ENCODE measurements around the gene FAM222B.
"Not testable (repeated sequence)": the region's sequence is repeated elsewhere in the genome, so short reads cannot be mapped to it uniquely, and the experiment has no call there.

The FAM222B gene

DNA sequence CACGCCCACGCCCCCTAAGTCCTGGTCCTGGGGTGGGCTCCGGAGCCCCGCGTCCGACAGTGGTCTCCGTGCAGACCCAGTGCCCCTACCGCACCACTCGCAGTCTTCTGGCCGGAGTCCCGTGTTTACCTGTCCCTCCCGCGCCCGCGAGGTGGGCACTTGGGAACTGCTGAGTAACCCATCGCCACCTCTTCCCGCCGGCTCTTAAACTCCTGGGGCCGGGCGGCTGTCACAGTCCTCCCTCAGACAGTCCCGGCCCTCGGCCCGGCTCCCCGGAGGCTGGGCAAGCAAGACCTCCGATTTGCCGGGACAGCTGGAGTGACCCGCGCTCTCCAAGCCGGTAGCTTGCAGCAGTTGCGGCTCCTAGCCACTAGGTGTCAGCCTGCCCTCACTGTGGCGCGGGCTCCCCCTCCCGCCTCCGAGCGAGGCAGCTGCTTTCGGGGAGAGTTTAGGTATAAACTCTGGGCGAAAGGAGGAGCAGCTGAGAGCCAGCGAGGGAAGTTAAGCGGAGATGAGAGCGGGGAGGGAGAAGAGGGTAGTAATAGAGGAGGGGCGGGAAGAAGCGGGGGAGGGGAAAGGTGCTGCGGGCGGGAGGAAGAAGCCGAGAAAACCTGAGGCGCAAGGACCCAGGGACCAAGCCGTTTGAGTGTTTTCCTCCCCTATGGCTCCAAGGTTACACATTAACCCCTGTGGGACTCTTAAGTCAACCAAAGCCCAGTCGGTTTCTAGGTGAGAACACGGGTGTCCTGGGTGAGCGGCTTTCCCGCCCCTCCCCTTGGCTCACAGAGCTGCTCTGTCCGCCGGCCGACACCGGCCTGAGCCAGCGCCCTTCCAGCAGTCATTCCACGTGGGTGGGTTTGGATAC, 115.7 kb downstream of the FAM222B start:
- peak; percentile 89 for DNase-seq (ENCODE audit: low read depth)

DNA sequence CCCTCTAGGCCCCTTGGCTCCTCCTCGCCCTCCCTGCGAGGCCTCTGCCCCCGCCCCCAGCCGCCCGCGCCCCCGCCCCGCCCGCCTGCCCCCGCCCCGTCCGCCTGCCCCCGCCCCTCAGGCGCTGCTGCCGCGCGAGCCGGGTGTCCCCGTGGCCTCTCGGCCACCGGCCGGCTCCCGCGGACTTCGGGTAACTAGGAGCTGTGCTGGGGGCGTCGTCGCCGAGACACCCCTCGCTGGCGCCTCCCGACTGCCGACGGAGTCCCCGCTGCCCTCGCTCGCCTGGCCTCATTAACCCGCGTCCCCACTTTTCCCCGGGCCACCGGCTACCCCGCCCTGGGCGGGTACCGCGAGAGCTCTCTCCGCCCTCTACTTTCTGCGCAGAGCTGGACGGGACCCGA, 116.4 kb downstream of the FAM222B start, which contains the start of gene TLCD1:
Gene TLCD1, minus strand, starts transcription at position 8 of the 401 bp plus-strand sequence. CDS start 136 bp downstream, outside the sequence.
- DNase-seq (ENCODE audit: low read depth) = no peak

DNA sequence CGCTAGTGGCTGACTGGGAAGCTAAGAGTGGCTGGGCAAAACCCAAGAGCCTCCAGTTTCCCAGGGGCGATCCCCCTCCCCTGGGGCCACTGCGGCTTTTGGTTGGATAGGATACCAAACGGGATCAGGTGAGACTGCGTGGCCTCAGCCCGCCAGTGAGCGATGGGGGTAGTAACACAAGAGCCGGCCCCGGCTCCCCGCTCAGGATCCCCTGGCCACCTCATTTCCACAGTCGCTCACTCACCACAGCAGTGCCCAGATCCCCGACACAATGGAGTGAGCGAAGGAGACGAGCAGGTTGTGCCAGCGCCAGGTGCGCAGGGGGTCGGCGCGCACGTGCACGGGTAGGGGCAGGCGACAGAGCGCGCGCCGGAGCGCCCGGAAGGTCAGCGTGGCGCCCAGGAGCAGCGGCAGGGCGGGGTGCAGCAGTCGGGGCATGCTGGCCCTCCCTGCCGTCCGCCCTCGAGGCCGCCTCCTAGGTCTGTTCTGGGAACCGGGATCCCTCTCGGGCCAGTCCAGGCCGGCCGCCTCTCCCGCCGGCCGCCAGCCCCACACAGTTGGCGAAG, 116.8 kb downstream of the FAM222B start:
- no peak for DNase-seq (ENCODE audit: low read depth)

DNA sequence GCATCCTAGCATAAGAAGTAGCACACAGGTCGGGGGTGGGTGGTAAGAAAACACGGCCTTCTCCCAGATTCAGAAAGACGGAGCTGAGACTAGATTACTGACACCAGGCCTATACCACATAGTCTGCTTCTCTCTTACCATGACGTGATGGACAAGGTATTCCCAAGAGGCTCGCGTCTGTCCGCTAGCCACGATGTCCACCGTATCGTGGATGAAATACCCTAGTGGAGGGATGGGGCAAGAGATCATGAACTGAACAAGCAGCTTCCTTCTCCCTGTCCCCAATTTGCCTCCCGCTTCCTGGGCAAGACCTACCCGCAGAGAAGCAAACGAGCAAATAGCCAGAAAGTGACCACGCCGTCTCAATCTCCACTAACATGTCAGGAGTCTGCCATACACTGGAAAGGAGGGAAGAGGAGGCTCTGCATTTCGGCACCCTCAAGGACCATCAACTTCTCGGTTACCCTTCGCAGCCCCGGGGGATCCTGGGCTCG, 117.4 kb downstream of the FAM222B start:
- DNase-seq (ENCODE audit: low read depth) = no peak

DNA sequence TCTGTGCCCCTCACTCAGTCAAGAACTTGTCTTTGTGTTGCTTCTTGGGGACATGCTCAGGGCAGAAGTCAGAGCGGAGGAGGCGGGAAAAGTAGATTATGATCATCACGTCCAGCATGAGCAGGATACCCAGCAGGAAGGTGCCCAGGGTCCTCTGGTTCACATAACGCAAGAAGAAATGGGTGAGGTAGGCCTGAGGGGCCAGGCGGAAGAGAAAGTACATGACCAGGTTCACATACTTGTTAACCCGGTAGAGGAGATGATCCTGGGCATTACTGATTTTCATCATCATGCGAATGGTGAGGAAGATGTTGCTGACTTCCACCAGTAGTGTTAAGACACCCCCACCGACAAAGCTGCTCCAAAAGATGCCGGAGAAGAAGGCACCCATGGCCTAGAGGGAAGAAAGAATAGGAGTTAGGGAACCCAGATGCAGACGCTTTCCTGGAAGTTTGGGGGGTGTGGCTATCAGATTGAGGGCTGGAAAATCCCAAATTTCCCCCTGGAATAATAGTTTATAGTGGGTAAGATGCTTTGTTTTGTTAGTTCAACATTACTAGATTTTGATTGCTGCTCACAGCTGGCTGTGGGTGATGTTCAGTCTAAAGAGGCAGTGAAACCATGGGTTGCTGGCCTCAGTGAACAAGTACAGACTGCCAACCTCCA, 118.0 kb downstream of the FAM222B start:
- DNase-seq (ENCODE audit: low read depth) = no peak

DNA sequence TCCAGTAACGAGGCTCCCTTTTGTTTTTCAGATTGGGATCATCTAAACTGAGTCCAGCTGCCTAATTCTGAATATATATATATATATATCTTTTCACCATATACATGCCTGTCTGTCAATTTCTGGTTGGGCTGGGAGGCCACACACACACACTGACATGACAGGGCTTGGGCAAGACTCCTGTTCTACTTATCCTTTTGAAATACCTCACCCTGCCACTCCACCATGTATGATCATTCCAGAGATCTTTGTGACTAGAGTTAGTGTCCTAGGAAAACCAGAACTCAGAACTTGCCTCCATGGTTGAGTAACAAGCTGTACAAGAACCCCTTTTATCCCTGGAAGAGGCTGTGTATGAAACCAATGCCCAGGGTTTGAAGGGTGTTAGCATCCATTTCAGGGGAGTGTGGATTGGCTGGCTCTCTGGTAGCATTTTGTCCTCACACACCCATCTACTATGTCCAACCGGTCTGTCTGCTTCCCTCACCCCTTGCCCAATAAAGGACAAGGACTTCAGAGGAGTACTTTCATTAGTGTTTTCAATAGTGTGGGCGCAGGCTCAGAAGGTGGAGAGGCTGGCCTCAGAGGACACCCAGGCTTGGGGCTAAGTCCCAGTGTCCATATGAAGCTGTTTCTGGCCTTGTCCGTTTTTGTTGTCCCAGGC, 118.6 kb downstream of the FAM222B start:
- not testable (repeated sequence) for DNase-seq (ENCODE audit: low read depth)

DNA sequence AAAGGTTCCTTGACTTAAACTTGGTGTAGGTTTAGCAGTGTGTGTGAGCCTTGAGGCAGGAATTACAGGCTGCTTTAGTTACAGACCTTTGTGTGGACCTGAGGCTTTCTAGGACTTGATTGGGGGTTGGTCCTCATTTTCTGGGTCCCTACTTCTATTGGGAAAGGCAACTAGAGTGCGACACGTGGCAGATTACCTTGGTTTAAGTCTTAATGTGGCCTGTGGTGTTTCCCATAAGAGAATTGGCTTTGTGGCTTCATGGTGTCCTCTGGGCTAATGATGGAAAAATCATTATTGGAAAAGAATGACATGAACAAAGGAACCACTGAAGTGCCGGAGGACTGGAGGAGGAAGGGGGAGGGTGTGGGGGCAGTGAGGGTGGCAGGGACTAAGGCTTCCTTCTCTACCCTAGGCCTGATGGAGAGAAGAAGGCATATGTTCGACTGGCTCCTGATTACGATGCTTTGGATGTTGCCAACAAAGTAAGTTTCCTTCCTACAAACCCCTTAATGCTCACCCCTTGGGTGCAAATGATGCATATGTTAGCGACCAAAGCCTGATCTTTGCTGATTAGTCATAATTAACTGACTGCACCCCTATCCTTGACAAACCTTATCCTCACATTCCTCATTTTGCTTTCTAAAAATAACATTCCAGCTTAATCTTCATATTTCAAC, 119.3 kb downstream of the FAM222B start:
- no peak for DNase-seq (ENCODE audit: low read depth)

DNA sequence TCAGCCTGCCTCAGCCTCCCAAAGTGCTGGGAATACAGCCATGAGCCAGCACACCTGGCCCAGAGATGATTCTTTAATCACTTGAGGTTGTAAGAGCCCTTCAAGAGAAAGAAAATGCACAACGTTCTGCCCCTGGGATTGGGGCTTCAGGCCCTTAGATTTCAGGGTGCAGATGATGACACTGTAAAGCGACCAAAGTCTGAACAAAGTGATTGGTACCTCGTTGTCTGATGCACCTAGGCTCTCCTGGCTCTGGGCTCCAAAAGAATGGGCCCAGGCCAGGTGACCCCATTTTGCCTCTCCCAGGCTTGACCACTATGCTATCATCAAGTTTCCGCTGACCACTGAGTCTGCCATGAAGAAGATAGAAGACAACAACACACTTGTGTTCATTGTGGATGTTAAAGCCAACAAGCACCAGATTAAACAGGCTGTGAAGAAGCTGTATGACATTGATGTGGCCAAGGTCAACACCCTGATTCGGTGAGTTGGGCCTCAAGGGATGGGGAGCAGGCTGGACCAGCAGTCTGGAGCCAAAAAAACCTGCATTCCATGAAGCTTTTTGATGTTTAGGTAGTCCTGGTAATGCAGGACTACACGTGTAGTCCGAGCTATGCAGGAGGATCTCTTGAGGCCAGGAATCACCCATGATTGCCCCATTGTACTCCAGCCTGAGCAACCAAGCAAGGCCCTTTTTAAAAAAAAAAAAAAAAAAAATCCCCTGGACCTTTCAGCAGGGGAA, 120.0 kb downstream of the FAM222B start:
- no peak for DNase-seq (ENCODE audit: low read depth)

DNA sequence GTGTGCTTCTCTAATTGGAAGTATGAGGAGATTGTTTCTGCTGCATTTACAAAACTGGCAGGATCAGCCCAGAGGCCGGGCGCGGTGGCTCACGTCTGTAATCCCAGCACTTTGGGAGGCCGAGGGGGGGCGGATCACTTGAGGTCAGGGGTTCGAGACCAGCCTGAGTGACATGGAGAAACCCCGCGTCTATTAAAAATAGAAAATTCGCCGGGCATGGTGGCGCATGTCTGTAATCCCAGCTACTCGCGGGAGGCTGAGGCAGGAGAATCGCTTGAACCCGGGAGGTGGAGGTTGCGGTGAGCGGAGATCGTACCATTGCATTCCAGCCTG, 121.6 kb downstream of the FAM222B start:
- DNase-seq (ENCODE audit: low read depth) = not testable (repeated sequence)

DNA sequence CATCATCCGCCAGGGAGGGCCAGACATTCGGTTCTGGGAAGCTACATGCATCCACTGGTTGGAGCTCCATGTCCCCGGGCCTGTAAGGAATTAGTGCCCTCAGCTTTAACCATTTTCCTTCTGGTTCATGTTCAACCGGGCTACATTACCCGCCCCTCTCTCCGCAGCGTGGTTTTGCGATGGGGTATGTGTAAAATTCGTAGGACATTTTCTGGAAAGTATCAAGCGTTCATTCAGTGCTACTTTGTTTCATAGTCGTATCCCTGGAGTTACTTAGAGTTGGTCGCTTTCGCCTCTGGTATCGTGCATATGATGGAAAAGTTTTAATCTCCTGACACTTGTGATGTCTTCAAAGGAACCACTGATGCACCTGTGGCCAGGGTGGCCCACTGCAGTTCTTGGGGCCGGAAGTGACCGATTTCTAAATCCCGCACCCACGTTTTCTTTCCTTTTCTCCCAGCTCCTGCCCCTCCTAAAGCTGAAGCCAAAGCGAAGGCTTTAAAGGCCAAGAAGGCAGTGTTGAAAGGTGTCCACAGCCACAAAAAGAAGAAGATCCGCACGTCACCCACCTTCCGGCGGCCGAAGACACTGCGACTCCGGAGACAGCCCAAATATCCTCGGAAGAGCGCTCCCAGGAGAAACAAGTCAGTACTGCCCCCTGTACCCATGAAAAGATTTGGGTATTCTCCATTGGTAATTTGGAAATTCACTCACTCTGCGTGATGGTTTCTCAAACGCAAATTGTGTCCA, 122.2 kb downstream of the FAM222B start:
- no peak for DNase-seq (ENCODE audit: low read depth)

DNA sequence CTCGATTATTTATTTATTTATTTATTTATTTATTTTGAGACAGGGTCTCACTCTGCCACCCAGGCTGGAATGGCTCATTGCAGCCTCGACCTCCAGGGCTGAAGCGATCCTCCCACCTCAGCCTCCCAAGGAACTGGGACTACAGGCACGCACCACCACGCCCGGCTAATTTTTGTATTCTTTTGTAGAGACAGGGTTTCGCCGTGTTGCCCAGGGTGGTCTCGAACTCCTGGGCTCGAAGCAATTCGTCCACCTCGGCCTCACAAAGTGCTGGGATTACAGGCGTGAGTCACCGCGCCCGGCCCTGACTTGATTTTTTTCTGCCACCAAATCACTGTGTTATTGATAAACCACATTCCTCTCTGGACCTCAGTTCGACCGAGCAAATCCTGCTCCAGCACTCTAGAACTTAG, 123.6 kb downstream of the FAM222B start:
- no peak for DNase-seq (ENCODE audit: low read depth)

DNA sequence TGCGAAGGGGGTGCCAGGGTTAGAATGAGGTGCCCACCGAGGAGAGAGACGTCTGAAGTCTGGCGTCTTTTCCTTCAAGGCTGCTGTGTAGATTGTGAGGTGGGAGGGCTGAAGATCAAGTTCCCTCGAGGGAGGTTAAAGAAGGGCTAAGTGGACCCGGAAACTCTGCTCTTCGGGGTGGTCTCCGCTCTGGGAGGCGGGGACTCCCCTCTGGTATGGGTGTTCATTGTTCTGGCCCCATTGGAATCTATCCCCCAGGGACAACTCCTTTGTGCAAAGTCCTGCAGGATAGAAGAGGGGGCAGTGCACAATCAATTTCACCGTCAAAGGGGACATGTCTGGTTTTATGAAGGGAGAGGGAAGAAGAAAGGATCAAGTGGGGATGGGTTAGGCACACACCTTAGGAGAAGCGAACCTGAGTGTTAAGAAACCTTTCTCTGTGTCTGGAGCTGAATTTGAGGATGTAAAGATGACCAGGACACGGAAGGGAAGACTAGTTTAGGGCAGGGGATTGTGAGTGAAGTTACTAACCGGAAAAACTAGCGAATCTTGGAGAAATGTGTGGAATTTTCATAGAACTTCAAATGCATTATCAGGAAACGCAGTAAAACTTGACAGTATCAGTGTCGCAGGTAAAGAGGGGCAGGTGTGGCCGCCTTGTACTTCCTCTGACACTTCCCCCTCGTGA, 124.1 kb downstream of the FAM222B start:
- DNase-seq (ENCODE audit: low read depth) = no peak

DNA sequence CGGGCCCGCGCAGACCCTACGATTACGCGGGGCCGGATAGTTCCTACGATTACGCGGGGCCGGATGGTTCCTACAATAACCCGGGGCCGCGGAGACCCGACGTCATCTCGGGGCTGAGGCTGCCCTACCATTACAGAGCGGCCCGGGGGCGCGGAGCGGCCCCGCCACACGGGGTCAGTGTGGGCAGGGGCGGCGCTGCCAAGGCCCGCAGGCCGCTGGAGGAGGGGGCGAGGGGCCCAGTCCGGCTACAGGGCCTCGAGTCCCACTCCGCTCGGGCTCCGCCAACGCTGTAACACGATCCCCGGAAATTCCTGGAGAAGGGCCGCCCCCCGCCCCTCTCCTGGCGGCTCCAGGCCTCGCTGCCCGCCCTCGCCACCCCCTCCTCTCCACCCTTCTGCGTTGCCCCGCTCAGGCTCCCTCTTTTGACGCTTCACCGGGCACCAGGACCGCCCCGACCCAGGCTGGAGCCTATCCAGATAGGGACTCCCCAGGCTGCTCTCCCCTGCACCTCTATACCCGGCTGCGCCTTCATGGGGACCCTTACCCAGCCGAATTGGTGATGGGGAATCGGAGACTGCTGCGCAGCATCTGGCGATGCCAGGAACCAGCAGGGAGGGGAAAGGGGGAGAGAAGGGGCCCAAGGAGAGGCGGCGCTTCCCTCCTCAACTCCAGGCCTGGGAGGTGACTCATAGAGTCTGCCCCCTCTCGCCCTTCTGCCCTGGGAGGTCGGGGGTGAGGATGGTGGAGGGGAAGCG, 124.8 kb downstream of the FAM222B start, which contains the start of gene RAB34:
Gene RAB34, minus strand, starts transcription at position 291 of the 755 bp plus-strand sequence. CDS start 602 bp downstream, outside the sequence.
- peak; percentile 76 for DNase-seq (ENCODE audit: low read depth)

DNA sequence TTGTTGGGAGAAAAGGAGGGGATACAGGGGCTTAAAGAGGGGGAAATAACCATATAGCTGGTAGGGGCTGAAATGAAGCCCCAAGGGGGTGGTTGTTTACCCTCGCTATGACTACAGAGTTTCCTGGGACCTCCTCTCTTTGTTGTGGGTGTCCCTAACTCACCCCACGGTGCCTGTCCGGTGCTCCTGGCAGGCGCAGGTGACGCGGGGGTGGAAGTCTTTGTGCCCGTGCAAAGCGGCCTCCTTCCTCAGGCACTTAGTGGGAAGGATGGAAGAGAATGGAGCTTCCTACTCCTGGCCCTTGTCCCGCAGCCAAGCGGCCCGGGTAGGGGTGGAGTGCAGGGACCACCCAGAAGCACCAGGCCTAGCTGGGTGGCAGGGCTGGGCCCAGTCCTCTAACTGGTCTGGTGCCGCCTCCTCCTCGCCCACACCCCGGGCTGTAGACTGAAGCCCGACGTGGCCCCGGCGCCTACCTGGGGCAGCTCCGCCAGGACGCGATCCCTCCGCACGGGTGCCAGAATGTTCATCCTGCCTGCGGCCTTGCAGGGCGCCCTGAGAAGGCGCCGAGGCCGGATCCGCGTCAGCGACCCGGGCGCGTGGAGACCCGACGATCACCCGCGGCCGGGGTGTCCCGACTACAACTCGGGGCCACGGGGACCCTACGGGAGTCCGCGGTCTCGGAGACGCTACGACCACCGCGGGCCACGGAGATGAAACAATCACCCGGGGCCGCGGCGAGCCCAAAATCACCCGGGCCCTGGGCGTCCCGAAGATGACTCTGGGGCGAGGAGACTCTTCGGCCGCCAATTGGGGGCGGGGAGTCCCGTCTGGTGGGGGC, 125.6 kb downstream of the FAM222B start:
- peak; percentile 36 for DNase-seq (ENCODE audit: low read depth)

DNA sequence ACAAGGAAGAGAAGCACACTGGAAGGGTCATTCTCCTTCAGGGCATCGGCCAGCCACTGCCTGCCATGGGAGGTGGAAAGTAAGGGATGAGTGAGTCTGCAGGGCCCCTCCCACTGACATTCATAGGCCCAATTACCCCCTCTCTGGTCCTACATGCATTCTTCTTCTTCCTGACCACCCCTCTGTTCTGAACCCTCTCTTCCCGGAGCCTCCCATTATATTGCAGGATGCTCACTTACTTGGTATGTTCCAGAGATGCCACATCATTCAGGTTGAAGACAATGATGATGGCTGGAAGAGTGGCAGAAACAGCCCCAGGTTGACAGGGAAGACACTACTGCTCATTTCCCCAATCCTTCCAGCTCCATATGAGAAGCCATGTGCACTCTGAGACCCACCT, 127.4 kb downstream of the FAM222B start:
- no peak for DNase-seq (ENCODE audit: low read depth)

DNA sequence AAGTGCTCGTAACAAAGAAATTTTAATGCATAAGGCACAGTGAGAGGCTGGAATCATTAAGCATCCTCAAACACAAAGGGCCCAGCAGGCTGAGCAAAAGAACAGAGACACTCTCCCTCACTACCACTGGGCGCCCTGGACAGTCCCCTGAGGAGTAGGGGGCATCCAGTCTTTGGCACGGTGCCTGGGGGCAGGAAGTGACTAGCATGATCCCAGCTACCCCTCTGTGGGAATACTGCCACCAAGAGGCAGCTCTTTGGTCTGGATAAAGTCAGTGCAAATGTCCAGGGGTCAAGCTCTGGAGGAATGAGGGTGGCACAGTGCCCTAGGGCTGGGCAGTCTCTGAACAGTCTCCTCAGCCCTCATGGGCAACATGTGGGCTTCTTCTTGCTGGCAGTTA, 128.3 kb downstream of the FAM222B start:
- no peak for DNase-seq (ENCODE audit: low read depth)

DNA sequence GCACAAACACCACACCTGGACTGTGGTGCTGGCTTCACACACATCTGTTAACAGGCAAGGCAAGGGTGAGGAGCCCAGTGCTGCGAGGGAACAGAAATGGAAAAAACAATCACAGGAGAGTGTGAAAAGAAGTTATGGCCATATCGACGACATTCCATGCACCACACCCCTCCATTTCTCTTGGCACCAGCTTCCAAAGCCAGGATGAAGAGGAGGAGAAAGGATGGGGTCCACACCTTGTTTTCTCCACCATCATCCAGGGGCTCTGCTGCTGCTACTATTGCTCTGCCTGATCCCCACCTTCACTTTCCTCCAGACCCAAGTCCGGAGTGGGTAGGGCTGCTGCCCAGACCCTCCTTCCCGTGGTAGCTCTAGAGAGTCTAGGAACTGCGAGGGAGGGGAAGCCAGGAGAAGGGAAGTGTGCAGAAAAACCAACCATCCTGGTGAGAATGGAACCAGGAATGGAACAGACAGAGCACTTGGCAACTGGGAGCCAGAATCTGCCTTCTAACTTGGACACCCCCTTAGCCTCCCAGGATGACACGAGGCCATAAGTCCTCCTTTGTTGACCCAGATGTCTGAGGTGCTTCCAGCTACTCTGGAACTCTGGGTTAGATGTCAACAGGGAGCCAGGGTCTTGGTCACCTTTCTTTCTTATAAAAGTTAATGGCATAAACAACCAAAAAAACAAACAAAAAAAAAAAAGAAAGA, 129.7 kb downstream of the FAM222B start:
- no peak for DNase-seq (ENCODE audit: low read depth)
